Measurements from ENCODE around the gene FDPS. TPM values are rescaled to one million over a fixed set of nuclear protein-coding genes. Genes with fewer than 3 reads are reported as not detected.

FDPS gene
- 100 to 1,000 TPM; 158 to 220 (median 175) TPM for total RNA-seq

GRCh38 chr1:155308493-155309422, at the start of gene FDPS:
Gene FDPS, plus strand, starts transcription at chr1:155308866. Its CDS starts 924 bp downstream, at chr1:155309790.
- peak; percentile 98 to 99 (median 99) for DNase-seq
- Histone ChIP-seq H3K36me3 (peaks cover 0 to 23% (median 0%) of the 10 kb centered on the region in 3 donors), H3K4me1 (peaks cover 0 to 18% (median 13%) of the 10 kb centered on the region in 4 donors), H3K4me3 (peak within 1 kb of the TSS; percentile 62 to 95 (median 91)), H3K27me3 (no peaks in the 10 kb centered on the region), H3K9me3 (no peaks in the 10 kb centered on the region), H3K27ac (peak within 1 kb of the TSS; percentile 74 to 93 (median 90))
- TF ChIP-seq, protein P1, sequence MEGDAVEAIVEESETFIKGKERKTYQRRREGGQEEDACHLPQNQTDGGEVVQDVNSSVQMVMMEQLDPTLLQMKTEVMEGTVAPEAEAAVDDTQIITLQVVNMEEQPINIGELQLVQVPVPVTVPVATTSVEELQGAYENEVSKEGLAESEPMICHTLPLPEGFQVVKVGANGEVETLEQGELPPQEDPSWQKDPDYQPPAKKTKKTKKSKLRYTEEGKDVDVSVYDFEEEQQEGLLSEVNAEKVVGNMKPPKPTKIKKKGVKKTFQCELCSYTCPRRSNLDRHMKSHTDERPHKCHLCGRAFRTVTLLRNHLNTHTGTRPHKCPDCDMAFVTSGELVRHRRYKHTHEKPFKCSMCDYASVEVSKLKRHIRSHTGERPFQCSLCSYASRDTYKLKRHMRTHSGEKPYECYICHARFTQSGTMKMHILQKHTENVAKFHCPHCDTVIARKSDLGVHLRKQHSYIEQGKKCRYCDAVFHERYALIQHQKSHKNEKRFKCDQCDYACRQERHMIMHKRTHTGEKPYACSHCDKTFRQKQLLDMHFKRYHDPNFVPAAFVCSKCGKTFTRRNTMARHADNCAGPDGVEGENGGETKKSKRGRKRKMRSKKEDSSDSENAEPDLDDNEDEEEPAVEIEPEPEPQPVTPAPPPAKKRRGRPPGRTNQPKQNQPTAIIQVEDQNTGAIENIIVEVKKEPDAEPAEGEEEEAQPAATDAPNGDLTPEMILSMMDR (IDR thresholded peaks at IDR 0.05): peak in 3 of 6 experiments; percentile 39 to 47 (median 42)
- peak; percentile 63 to 88 for TF ChIP-seq POLR2A (IDR thresholded peaks at IDR 0.05)

- no peak for DNase-seq
- H3K4me3 ChIP-seq: no peak overlapping the region
- peaks cover 0 to 49% (median 0%) of the 10 kb centered on the region in 3 donors for H3K36me3 ChIP-seq
- peaks cover 6 to 16% (median 11%) of the 10 kb centered on the region in 4 donors for H3K4me1 ChIP-seq
- no peak overlapping the region for H3K27ac ChIP-seq
- no peaks in the 10 kb centered on the region for H3K9me3 ChIP-seq
- TF ChIP-seq, protein P1 (IDR thresholded peaks at IDR 0.05): no peak
- no peak for TF ChIP-seq POLR2A (IDR thresholded peaks at IDR 0.05)
- H3K27me3 ChIP-seq: no peaks in the 10 kb centered on the region
These were observed 48.4 kb upstream of the FDPS start for GRCh38 chr1:155260276-155260675.

DNA sequence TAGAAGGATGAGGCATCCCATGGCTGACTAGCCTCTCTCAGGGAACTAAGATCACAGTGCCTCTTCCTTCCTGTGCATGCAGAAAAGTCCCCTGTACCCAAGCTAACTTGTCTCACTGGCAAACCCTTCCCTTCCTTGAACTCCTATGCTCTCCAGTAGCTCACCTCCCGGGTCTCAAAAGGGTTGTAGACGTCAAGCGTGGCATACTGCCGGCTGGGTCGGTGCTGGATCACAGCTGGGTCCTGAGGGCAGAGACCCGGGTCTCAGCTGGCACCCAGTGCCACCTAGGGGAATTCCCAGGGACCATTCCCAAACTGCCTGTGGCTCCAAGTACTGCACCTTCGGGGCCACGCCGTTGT, 47.2 kb upstream of the FDPS start:
- Histone ChIP-seq H3K9me3 (no peaks in the 10 kb centered on the region), H3K27me3 (no peaks in the 10 kb centered on the region), H3K27ac (peak overlapping the region; percentile 81 to 93 (median 84)), H3K4me3 (peak overlapping the region; percentile 83 to 91 (median 85)), H3K4me1 (peaks cover 4 to 16% (median 10%) of the 10 kb centered on the region in 4 donors), H3K36me3 (peaks cover 0 to 61% (median 0%) of the 10 kb centered on the region in 3 donors)
- TF ChIP-seq, protein P1 (IDR thresholded peaks at IDR 0.05): peak in 1 of 6 experiments; percentile 1
- TF ChIP-seq POLR2A (IDR thresholded peaks at IDR 0.05): no peak
- no peak for DNase-seq

DNA sequence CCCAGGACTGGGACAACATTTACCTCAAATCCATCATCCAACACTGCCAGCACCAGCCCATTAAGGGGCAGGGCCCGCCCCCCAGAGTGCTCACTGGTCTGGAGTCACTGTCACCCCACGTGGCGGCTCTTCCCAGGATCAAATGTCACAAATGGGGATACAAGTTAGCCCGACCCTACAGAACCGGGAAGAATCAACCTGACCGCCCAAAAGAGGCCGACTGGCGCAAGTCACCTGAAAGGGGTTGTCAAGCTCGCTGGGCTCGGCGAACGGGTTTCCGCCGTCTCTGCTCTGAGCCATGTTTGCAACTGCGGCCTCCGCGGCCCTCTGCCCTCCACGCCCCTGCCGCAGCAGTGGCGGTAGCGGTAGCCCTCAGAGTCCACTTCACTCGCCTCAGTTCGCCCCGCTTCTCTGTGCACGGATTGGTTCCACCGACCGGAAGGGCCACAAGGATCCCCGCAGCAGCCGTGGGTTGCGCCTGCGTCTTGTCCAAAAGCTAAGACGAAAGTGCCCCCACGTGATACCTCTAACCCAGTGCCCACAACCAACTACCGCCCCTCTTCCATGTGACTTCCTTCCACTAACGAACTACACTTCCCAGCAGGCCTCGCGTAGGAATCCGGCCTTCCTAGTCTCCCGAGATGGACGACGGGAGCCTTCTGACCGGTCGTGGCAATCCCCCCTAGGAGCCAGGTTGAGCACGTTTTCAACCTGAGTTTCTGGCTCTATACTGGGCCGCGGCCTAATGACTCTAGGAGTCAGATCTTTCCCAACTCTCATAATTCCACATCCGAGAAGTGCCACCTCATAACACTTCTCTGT, 46.6 kb upstream of the FDPS start, which contains the start of gene SCAMP3:
TSS of gene SCAMP3 (minus strand) at position 509 of the 822 bp plus-strand sequence. CDS start at position 300, 209 bp downstream.
- TF ChIP-seq, protein P1 (IDR thresholded peaks at IDR 0.05): no peak
- TF ChIP-seq POLR2A (IDR thresholded peaks at IDR 0.05): peak; percentile 59 to 81
- H3K4me1 ChIP-seq: peaks cover 4 to 16% (median 10%) of the 10 kb centered on the region in 4 donors
- peak within 1 kb of the TSS; percentile 83 to 91 (median 85) for H3K4me3 ChIP-seq
- H3K9me3 ChIP-seq: no peaks in the 10 kb centered on the region
- H3K27ac ChIP-seq: peak within 1 kb of the TSS; percentile 81 to 93 (median 84)
- DNase-seq: peak; percentile 94 to 98 (median 96)
- H3K27me3 ChIP-seq: no peaks in the 10 kb centered on the region
- peaks cover 0 to 66% (median 0%) of the 10 kb centered on the region in 3 donors for H3K36me3 ChIP-seq

GRCh38 chr1:155263067-155263466, 45.6 kb upstream of the FDPS start:
- Histone ChIP-seq H3K27me3 (no peaks in the 10 kb centered on the region), H3K9me3 (no peaks in the 10 kb centered on the region), H3K36me3 (peaks cover 0 to 68% (median 0%) of the 10 kb centered on the region in 3 donors), H3K4me3 (no peak overlapping the region), H3K27ac (peak overlapping the region in 1 of 4 donors; percentile 84), H3K4me1 (peaks cover 4 to 16% (median 10%) of the 10 kb centered on the region in 4 donors)
- no peak for DNase-seq
- TF ChIP-seq, protein P1 (IDR thresholded peaks at IDR 0.05): no peak
- no peak for TF ChIP-seq POLR2A (IDR thresholded peaks at IDR 0.05)

Measured in Peyer's patch (tissue), 4 donors.